ENCODE measurements around the gene ZGPAT. TPM values are rescaled to one million over a fixed set of nuclear protein-coding genes. Genes with fewer than 3 reads are reported as not detected.

The ZGPAT gene
- total RNA-seq, 1 experiment from 2014 or later: 35.8 TPM

- peaks cover 36% of the 10 kb centered on the region for H3K4me1 ChIP-seq (ENCODE audit: control insufficient read depth, insufficient read depth, low read length)
- H3K27ac ChIP-seq (ENCODE audit: low read length): no peak overlapping the region
- H3K27me3 ChIP-seq (ENCODE audit: control insufficient read depth, insufficient read depth, low read length): no peaks in the 10 kb centered on the region
- in situ Hi-C loops (cut with HindIII; ENCODE audit: low pct_unique_long_range_greater_than_20kb, low sequenced_read_pairs) (no loop called here), intact Hi-C loops (cut with micrococcal nuclease; ENCODE audit: unreplicated experiment) (no loop called here)
- no peaks in the 10 kb centered on the region for H3K9me3 ChIP-seq (ENCODE audit: control insufficient read depth, insufficient read depth, low read depth, low read length)
- no peak for TF ChIP-seq SIN3A (IDR thresholded peaks at IDR 0.05; ENCODE audit: borderline replicate concordance, insufficient read depth, low read depth, low read length)
- TF ChIP-seq, protein P1, sequence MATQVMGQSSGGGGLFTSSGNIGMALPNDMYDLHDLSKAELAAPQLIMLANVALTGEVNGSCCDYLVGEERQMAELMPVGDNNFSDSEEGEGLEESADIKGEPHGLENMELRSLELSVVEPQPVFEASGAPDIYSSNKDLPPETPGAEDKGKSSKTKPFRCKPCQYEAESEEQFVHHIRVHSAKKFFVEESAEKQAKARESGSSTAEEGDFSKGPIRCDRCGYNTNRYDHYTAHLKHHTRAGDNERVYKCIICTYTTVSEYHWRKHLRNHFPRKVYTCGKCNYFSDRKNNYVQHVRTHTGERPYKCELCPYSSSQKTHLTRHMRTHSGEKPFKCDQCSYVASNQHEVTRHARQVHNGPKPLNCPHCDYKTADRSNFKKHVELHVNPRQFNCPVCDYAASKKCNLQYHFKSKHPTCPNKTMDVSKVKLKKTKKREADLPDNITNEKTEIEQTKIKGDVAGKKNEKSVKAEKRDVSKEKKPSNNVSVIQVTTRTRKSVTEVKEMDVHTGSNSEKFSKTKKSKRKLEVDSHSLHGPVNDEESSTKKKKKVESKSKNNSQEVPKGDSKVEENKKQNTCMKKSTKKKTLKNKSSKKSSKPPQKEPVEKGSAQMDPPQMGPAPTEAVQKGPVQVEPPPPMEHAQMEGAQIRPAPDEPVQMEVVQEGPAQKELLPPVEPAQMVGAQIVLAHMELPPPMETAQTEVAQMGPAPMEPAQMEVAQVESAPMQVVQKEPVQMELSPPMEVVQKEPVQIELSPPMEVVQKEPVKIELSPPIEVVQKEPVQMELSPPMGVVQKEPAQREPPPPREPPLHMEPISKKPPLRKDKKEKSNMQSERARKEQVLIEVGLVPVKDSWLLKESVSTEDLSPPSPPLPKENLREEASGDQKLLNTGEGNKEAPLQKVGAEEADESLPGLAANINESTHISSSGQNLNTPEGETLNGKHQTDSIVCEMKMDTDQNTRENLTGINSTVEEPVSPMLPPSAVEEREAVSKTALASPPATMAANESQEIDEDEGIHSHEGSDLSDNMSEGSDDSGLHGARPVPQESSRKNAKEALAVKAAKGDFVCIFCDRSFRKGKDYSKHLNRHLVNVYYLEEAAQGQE (IDR thresholded peaks at IDR 0.05; ENCODE audit: insufficient read depth in 1 of 2, low read depth in 2 of 2, low read length in 1 of 2): no peak
- TF ChIP-seq POLR2AphosphoS5 (IDR thresholded peaks at IDR 0.05; ENCODE audit: low read depth, low read length): no peak
- TF ChIP-seq TCF7L2 (IDR thresholded peaks at IDR 0.05; ENCODE audit: low read depth, low read length): no peak
- no peak for TF ChIP-seq CTCF (IDR thresholded peaks at IDR 0.05)
- ChIA-PET POLR2A (no interaction called here), CTCF (no interaction called here)
- ATAC-seq (no peak), DNase-seq (ENCODE audit: low read depth, low spot score) (no peak)
- H3K36me3 ChIP-seq (ENCODE audit: control insufficient read depth, insufficient read depth, low read length): no peaks in the 10 kb centered on the region; the same call in 1 of the 2 replicates
- no TSS peak for BruUV-seq (replicated peaks)
- no peak overlapping the region for H3K4me3 ChIP-seq (ENCODE audit: low read depth in 2 of 2, low read length in 2 of 2)
Observed at GRCh38 chr20:63685269-63686026, 22.4 kb upstream of the ZGPAT start.

DNA sequence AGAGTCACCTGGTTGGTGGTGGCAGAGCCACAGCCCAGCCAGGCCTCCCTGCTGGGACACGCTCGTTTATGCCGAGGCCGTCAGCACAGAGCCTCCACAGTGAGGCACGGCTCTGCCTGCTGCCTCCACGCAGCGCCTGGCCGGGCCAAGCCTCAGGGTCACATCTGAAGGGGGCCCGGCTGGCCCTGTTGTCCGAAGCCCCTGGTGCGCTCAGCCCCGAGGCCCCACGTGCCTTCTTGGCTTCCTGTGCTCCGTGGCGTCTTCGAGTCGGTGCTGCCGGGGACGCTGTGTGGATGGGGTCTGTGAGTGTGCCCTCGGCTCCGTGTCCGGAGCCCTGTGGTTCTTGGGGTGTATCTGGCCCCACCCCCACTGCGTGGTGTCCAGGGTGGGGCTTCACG lies 21.7 kb upstream of the ZGPAT start:
- no peaks in the 10 kb centered on the region for H3K36me3 ChIP-seq (ENCODE audit: control insufficient read depth, insufficient read depth, low read length)
- H3K27me3 ChIP-seq (ENCODE audit: control insufficient read depth, insufficient read depth, low read length): no peaks in the 10 kb centered on the region
- ChIA-PET CTCF (interaction anchor here (0.7 kb wide), 1 partner anchor 22 kb away, joined by 3 read pairs; no protein-coding TSS in a partner anchor), POLR2A (no interaction called here)
- no peak overlapping the region for H3K4me3 ChIP-seq (ENCODE audit: low read depth in 2 of 2, low read length in 2 of 2)
- no peak for ATAC-seq
- in situ Hi-C loops (cut with HindIII; ENCODE audit: low pct_unique_long_range_greater_than_20kb, low sequenced_read_pairs) (no loop called here), intact Hi-C loops (cut with micrococcal nuclease; ENCODE audit: unreplicated experiment) (no loop called here)
- H3K9me3 ChIP-seq (ENCODE audit: control insufficient read depth, insufficient read depth, low read depth, low read length): no peaks in the 10 kb centered on the region
- no peak for DNase-seq (ENCODE audit: low read depth, low spot score)
- BruUV-seq (replicated peaks): no TSS peak
- no peak for TF ChIP-seq SIN3A (IDR thresholded peaks at IDR 0.05; ENCODE audit: borderline replicate concordance, insufficient read depth, low read depth, low read length)
- TF ChIP-seq, protein P1 (IDR thresholded peaks at IDR 0.05; ENCODE audit: insufficient read depth in 1 of 2, low read depth in 2 of 2, low read length in 1 of 2): no peak
- no peak for TF ChIP-seq CTCF (IDR thresholded peaks at IDR 0.05)
- TF ChIP-seq TCF7L2 (IDR thresholded peaks at IDR 0.05; ENCODE audit: low read depth, low read length): no peak
- TF ChIP-seq POLR2AphosphoS5 (IDR thresholded peaks at IDR 0.05; ENCODE audit: low read depth, low read length): no peak
- peak overlapping the region; percentile 39; the same call in 1 of the 2 replicates for H3K27ac ChIP-seq (ENCODE audit: low read length)
- peaks cover 43% of the 10 kb centered on the region for H3K4me1 ChIP-seq (ENCODE audit: control insufficient read depth, insufficient read depth, low read length)

Measured in Panc1 (cell line).